HG02642 (cell line): ENCODE results near the gene CDS2.
"Not testable (repeated sequence)": the region's sequence is repeated elsewhere in the genome, so short reads cannot be mapped to it uniquely, and the experiment has no call there.

Experiments
- ATAC-seq: cut with Tn5 transposase; IDR thresholded peaks from one replicate; pipeline ENCODE4 v1.9.1; 2021; ENCODE audit warnings: mild to moderate bottlenecking; ENCODE audit not compliant: unreplicated experiment, poor library complexity

The CDS2 gene

GRCh38 chr20:5126512-5127203, at the start of gene CDS2:
Gene CDS2 (plus strand): TSS chr20:5127008. CDS start chr20:5127093, 85 bp downstream.
- ATAC-seq: peak; percentile 92

GRCh38 chr20:5077761-5078387, 48.9 kb upstream of the CDS2 start:
- no peak for ATAC-seq

- ATAC-seq: peak; percentile 97
Measured at GRCh38 chr20:5078399-5078958, 48.3 kb upstream of the CDS2 start.

- no peak for ATAC-seq
Measured at GRCh38 chr20:5080384-5080877, 46.4 kb upstream of the CDS2 start.

- no peak for ATAC-seq
Measured at GRCh38 chr20:5085380-5085779, 41.4 kb upstream of the CDS2 start.

- no peak for ATAC-seq
Measured at GRCh38 chr20:5088688-5089087, 38.1 kb upstream of the CDS2 start.

GRCh38 chr20:5090191-5090590, 36.6 kb upstream of the CDS2 start:
- no peak for ATAC-seq

GRCh38 chr20:5091902-5092301, 34.9 kb upstream of the CDS2 start:
- no peak for ATAC-seq

GRCh38 chr20:5092765-5093339, 34.0 kb upstream of the CDS2 start:
- no peak for ATAC-seq

- ATAC-seq: no peak
Measured at GRCh38 chr20:5095454-5095853, 31.4 kb upstream of the CDS2 start.

GRCh38 chr20:5095931-5096330, 30.9 kb upstream of the CDS2 start:
- ATAC-seq: no peak

GRCh38 chr20:5096463-5096862, 30.3 kb upstream of the CDS2 start:
- no peak for ATAC-seq

- not testable (repeated sequence) for ATAC-seq
Measured at GRCh38 chr20:5099009-5099408, 27.8 kb upstream of the CDS2 start.

- not testable (repeated sequence) for ATAC-seq
Measured at GRCh38 chr20:5099909-5100308, 26.9 kb upstream of the CDS2 start.

- ATAC-seq: peak; percentile 54
Measured at GRCh38 chr20:5100684-5101347, 26.0 kb upstream of the CDS2 start.

- ATAC-seq: no peak
Measured at GRCh38 chr20:5104479-5104878, 22.3 kb upstream of the CDS2 start.

- ATAC-seq: no peak
Measured at GRCh38 chr20:5109276-5109675, 17.5 kb upstream of the CDS2 start.

- ATAC-seq: no peak
Measured at GRCh38 chr20:5113615-5113986, 13.2 kb upstream of the CDS2 start.

- ATAC-seq: no peak
Measured at GRCh38 chr20:5114403-5114802, 12.4 kb upstream of the CDS2 start.

GRCh38 chr20:5116875-5117274, 9.9 kb upstream of the CDS2 start:
- ATAC-seq: no peak
